HCT116 (cell line): ENCODE measurements around the gene MED19.

Source experiments
- EZH2 ChIP-seq: fragments of 200-600 bp; sonication (generic); IDR thresholded peaks from 2 replicates; pipeline ENCODE4 v1.6.1; 2017; ENCODE audit warnings: antibody characterized with exemption, mixed run types
- EZH2phosphoT487 ChIP-seq: fragments of 200-600 bp; IDR thresholded peaks from 2 replicates; pipeline ENCODE4 v1.6.1; 2018; ENCODE audit warnings: antibody characterized with exemption, borderline replicate concordance

- TF ChIP-seq EZH2phosphoT487 (no peak), EZH2 (no peak)
Measured at GRCh38 chr11:57712256-57713150, 488 bp upstream of the MED19 start, which contains the start of gene TMX2.
